Measurements from ENCODE around the gene CALML3. TPM values are rescaled to one million over a fixed set of nuclear protein-coding genes. Genes with fewer than 3 reads are reported as not detected.
A peak's percentile ranks its signal among the peaks of the same experiment; 100 is the strongest.

CALML3 gene
- total RNA-seq, 1 experiment from 2014 or later, result not detected

DNA sequence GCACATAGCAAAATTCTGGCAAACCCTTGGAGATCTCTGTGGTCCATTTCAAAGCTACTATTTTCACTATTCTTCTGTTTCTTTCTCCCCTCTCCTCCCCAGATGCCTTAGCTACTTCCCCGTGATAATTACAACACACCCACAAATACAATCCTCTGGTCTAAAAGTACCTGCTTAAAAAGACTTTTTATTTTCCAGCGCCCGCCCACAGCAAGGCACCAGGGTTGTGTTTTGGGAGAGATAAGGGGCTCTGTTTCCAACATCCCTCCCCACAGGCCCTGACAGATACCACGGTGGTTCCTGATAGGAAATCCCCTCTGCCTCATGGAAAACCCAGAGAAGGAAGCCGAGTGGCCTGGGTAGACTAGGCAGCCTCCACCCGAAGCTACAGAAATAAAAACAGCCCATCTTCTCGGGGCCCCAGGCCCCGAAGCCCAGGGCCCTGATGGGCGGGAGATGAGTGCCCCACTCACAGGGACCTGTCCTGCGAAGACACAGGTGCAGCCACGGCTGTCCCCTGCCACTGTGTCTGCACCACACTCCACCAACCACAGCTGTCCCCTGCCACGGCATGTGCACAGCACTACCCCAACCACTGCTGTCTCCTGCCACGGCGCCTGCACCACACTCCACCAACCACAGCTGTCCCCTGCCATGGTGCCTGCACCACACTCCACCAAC, 45.1 kb upstream of the CALML3 start:
- Histone ChIP-seq H2BK15ac (ENCODE audit: low read depth, low read length) (no peak overlapping the region), H3K14ac (ENCODE audit: insufficient read depth, low read length) (no peak overlapping the region), H2BK20ac (ENCODE audit: low read depth, low read length, poor library complexity, severe bottlenecking) (no peak overlapping the region), H4K8ac (replicated peaks; ENCODE audit: insufficient read length, low read depth, low read length) (no peak overlapping the region), H3K27ac (ENCODE audit: insufficient read length, low read depth, low read length) (no peak overlapping the region), H3K4ac (ENCODE audit: low read depth, low read length) (no peak overlapping the region), H2AK5ac (ENCODE audit: insufficient read length, low read length) (no peak overlapping the region), H3K27me3 (ENCODE audit: insufficient read depth, low read length) (no peaks in the 10 kb centered on the region), H4K20me1 (ENCODE audit: control insufficient read depth, insufficient read depth, insufficient read length) (no peaks in the 10 kb centered on the region), H3K79me2 (ENCODE audit: insufficient read depth, low read length) (no peaks in the 10 kb centered on the region), H3K18ac (ENCODE audit: insufficient read length, low read depth, low read length) (no peak overlapping the region), H3K79me1 (ENCODE audit: insufficient read depth, low read depth, low read length, poor library complexity, severe bottlenecking) (no peaks in the 10 kb centered on the region), H3K56ac (ENCODE audit: insufficient read length, low read depth, low read length) (no peak overlapping the region), H3K9me3 (ENCODE audit: control insufficient read depth, low read depth, low read length) (no peaks in the 10 kb centered on the region), H3K4me2 (ENCODE audit: insufficient read depth, insufficient read length, low read length) (no peak overlapping the region), H2AFZ (ENCODE audit: low read length) (no peak overlapping the region), H3T11ph (ENCODE audit: low read length) (no peak overlapping the region), H4K5ac (ENCODE audit: insufficient read length, low read depth, low read length) (no peak overlapping the region), H3K23me2 (ENCODE audit: insufficient read length, low read depth, low read length, poor library complexity, severe bottlenecking) (no peaks in the 10 kb centered on the region), H4K91ac (ENCODE audit: insufficient read length, low read depth, low read length) (no peak overlapping the region), H3K23ac (ENCODE audit: insufficient read length, low read depth, low read length) (no peak overlapping the region), H3K4me1 (ENCODE audit: insufficient read depth, low read length) (peaks cover 10% of the 10 kb centered on the region; the same call in 1 of the 2 replicates), H3K9ac (ENCODE audit: extremely low read depth, insufficient read length, low read length) (no peak overlapping the region), H2BK120ac (ENCODE audit: low read depth, low read length, poor library complexity, severe bottlenecking) (no peak overlapping the region), H2BK5ac (ENCODE audit: insufficient read length, low read length) (no peak overlapping the region), H2BK12ac (ENCODE audit: insufficient read length, low read depth, low read length) (no peak overlapping the region)
- H3K9me3 Mint-ChIP-seq, result peaks cover 0 to 3% of the 10 kb centered on the region in 2 experiments; a peak in 2 of 5 replicates
- DNase-seq, result peak; percentile 16
- no peak overlapping the region; a peak in 1 of 5 replicates for H3K4me3 Mint-ChIP-seq
- peaks cover 6 to 9% of the 10 kb centered on the region in 2 experiments for H3K4me1 Mint-ChIP-seq
- H3K27me3 Mint-ChIP-seq (ENCODE audit: low read depth), result no peaks in the 10 kb centered on the region
- TF ChIP-seq, protein P1, sequence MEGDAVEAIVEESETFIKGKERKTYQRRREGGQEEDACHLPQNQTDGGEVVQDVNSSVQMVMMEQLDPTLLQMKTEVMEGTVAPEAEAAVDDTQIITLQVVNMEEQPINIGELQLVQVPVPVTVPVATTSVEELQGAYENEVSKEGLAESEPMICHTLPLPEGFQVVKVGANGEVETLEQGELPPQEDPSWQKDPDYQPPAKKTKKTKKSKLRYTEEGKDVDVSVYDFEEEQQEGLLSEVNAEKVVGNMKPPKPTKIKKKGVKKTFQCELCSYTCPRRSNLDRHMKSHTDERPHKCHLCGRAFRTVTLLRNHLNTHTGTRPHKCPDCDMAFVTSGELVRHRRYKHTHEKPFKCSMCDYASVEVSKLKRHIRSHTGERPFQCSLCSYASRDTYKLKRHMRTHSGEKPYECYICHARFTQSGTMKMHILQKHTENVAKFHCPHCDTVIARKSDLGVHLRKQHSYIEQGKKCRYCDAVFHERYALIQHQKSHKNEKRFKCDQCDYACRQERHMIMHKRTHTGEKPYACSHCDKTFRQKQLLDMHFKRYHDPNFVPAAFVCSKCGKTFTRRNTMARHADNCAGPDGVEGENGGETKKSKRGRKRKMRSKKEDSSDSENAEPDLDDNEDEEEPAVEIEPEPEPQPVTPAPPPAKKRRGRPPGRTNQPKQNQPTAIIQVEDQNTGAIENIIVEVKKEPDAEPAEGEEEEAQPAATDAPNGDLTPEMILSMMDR (conservative IDR thresholded peaks at IDR 0.05), result no peak
- no peaks in the 10 kb centered on the region for H3K36me3 Mint-ChIP-seq (ENCODE audit: insufficient read depth in 1 of 3, low read depth in 3 of 3)
- peak overlapping the region in 2 of 3 experiments; percentile 22 to 87; a peak in 2 of 7 replicates for H3K27ac Mint-ChIP-seq
- no CpG with 5 or more reads among the region's 14 CpGs for WGBS (ENCODE audit: extremely low coverage, insufficient read length, low lambda C conversion rate)

All from H9 (cell line).